HG02759 (cell line): ENCODE data around the gene GPRC5A.
"Not testable (repeated sequence)": the region's sequence is repeated elsewhere in the genome, so short reads cannot be mapped to it uniquely, and the experiment has no call there.

Experiments
- ATAC-seq: cut with Tn5 transposase; IDR thresholded peaks from one replicate; pipeline ENCODE4 v1.9.1; 2021; ENCODE audit warnings: mild to moderate bottlenecking, moderate library complexity; ENCODE audit not compliant: unreplicated experiment

Gene GPRC5A

GRCh38 chr12:12891080-12891880, at the start of gene GPRC5A:
Gene GPRC5A (plus strand): TSS chr12:12891562. CDS start chr12:12908250, 16,688 bp downstream.
- no peak for ATAC-seq

- ATAC-seq, result no peak
These were observed 45.5 kb upstream of the GPRC5A start for GRCh38 chr12:12845794-12846243.

GRCh38 chr12:12846780-12847179, 44.6 kb upstream of the GPRC5A start:
- not testable (repeated sequence) for ATAC-seq

- ATAC-seq, result no peak
These were observed 37.9 kb upstream of the GPRC5A start for GRCh38 chr12:12853435-12853834.

- no peak for ATAC-seq
These were observed 31.7 kb upstream of the GPRC5A start for GRCh38 chr12:12859690-12860089.

GRCh38 chr12:12864243-12864642, 27.1 kb upstream of the GPRC5A start:
- ATAC-seq, result no peak

- no peak for ATAC-seq
These were observed 22.7 kb upstream of the GPRC5A start for GRCh38 chr12:12868477-12869235.

- no peak for ATAC-seq
These were observed 20.9 kb upstream of the GPRC5A start for GRCh38 chr12:12870465-12870864.

- ATAC-seq, result no peak
These were observed 19.7 kb upstream of the GPRC5A start for GRCh38 chr12:12871587-12872138.

- no peak for ATAC-seq
These were observed 19.0 kb upstream of the GPRC5A start for GRCh38 chr12:12872139-12872933.

- no peak for ATAC-seq
These were observed 18.5 kb upstream of the GPRC5A start for GRCh38 chr12:12872934-12873275.

- no peak for ATAC-seq
These were observed 17.3 kb upstream of the GPRC5A start for GRCh38 chr12:12874029-12874428.

GRCh38 chr12:12875301-12875700, 16.1 kb upstream of the GPRC5A start:
- not testable (repeated sequence) for ATAC-seq

- ATAC-seq, result no peak
These were observed 14.1 kb upstream of the GPRC5A start for GRCh38 chr12:12877153-12877768.

- no peak for ATAC-seq
These were observed 13.4 kb upstream of the GPRC5A start for GRCh38 chr12:12877781-12878455.

- ATAC-seq, result no peak
These were observed 10.8 kb upstream of the GPRC5A start for GRCh38 chr12:12880537-12880936.

- ATAC-seq, result no peak
These were observed 10.0 kb upstream of the GPRC5A start for GRCh38 chr12:12881151-12881909.

GRCh38 chr12:12882288-12882687, 9.1 kb upstream of the GPRC5A start:
- ATAC-seq, result no peak

- ATAC-seq, result no peak
These were observed 7.9 kb upstream of the GPRC5A start for GRCh38 chr12:12883369-12884001.
